Glutamatergic neuron (in vitro differentiated cells): Measurements from ENCODE around the gene ASCL5. TPM values are rescaled to one million over a fixed set of nuclear protein-coding genes. Genes with fewer than 3 reads are reported as not detected.
A peak's percentile ranks its signal among the peaks of the same experiment; 100 is the strongest.

Source experiments
- DNase-seq: peaks from one replicate; pipeline ENCODE4 v3.0.0; 2022
- H3K27ac Mint-ChIP-seq: one replicate; pipeline ENCODE4 v1.8.0; 2020; ENCODE audit warnings: mild to moderate bottlenecking, mixed read lengths, inconsistent platforms; ENCODE audit not compliant: unreplicated experiment
- H3K27me3 Mint-ChIP-seq: one replicate; pipeline ENCODE4 v1.8.0; 2020; ENCODE audit warnings: mild to moderate bottlenecking, moderate library complexity, mixed read lengths, inconsistent platforms; ENCODE audit not compliant: unreplicated experiment
- H3K36me3 Mint-ChIP-seq: one replicate; pipeline ENCODE4 v1.8.0; 2020; ENCODE audit warnings: mild to moderate bottlenecking, mixed read lengths, inconsistent platforms; ENCODE audit not compliant: unreplicated experiment
- H3K4me1 Mint-ChIP-seq: one replicate; pipeline ENCODE4 v1.8.0; 2020; ENCODE audit warnings: mild to moderate bottlenecking, low read depth, mixed read lengths, inconsistent platforms; ENCODE audit not compliant: unreplicated experiment
- H3K4me3 Mint-ChIP-seq: one replicate; pipeline ENCODE4 v1.8.0; 2020; ENCODE audit warnings: mild to moderate bottlenecking, mixed read lengths, inconsistent platforms; ENCODE audit not compliant: unreplicated experiment
- H3K9me3 Mint-ChIP-seq: one replicate; pipeline ENCODE4 v1.8.0; 2020; ENCODE audit warnings: mild to moderate bottlenecking, moderate library complexity, mixed read lengths, inconsistent platforms; ENCODE audit not compliant: unreplicated experiment
- CTCF ChIP-seq: fragments of 200-600 bp; sonication (generic); IDR thresholded peaks from one replicate; pipeline ENCODE4 v1.5.0; 2021; ENCODE audit not compliant: partially characterized antibody, unreplicated experiment
- total RNA-seq: library from RNA; stranded (reverse); fragmentation: NEBNext Ultra II Directional; extraction: Animal tissue kit (Norgen Biotek cat#: 25700); gene quantifications from one replicate; pipeline ENCODE4 v1.2.1, GENCODE V29; 2021; ENCODE audit not compliant: unreplicated experiment

The ASCL5 gene
- total RNA-seq, 1 donor from 2014 or later: not detected

DNA sequence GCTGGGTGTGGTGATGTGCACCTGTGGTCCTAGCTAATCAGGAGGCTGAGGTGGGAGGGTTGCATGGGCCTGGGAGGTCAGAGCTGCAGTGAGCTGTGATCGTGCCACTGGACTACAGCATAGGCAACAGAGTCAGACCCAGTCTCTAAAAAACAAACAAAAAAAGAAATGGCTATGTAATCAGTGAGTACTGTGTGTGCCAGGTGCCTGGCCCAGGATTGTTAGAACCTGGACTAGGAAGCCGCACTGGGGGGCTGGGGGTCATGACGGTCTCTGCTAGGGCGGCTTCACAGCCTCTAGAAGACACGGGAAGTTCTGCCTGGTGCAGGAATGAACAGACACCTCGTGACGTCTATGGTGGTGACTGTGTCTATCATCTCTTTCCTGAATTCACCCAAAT is 18.8 kb upstream of the ASCL5 start:
- Mint-ChIP-seq H3K36me3 (peaks cover 1% of the 10 kb centered on the region), H3K27me3 (peaks cover 4% of the 10 kb centered on the region), H3K9me3 (peaks cover 2% of the 10 kb centered on the region), H3K4me3 (no peak overlapping the region), H3K4me1 (peaks cover 12% of the 10 kb centered on the region), H3K27ac (no peak overlapping the region)
- no peak for DNase-seq
- no peak for TF ChIP-seq CTCF

DNA sequence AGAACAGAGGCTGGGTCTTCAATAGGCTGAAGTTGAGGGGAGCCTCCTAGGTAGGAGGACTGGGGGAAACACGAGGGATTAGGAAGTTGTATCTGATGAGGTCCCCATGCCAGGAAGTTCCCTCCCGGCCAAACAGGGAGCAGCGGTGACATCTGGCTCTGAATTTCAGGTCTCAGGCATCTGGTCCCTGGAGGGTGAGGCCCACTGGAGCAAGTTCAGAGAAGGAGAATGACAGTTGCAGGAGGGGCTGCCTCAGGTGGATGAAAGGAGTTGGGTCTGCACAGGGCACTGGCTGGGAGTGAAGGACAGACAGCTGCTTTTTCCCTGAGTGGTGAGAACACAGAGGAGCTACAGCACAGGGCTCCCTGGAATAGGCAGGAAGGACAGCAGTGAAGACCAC is 18.1 kb upstream of the ASCL5 start:
- no peak for DNase-seq
- peaks cover 15% of the 10 kb centered on the region for H3K4me1 Mint-ChIP-seq
- peaks cover 4% of the 10 kb centered on the region for H3K27me3 Mint-ChIP-seq
- peak overlapping the region; percentile 28 for H3K4me3 Mint-ChIP-seq
- no peak for TF ChIP-seq CTCF
- H3K27ac Mint-ChIP-seq: no peak overlapping the region
- peaks cover 2% of the 10 kb centered on the region for H3K9me3 Mint-ChIP-seq
- no peaks in the 10 kb centered on the region for H3K36me3 Mint-ChIP-seq

DNA sequence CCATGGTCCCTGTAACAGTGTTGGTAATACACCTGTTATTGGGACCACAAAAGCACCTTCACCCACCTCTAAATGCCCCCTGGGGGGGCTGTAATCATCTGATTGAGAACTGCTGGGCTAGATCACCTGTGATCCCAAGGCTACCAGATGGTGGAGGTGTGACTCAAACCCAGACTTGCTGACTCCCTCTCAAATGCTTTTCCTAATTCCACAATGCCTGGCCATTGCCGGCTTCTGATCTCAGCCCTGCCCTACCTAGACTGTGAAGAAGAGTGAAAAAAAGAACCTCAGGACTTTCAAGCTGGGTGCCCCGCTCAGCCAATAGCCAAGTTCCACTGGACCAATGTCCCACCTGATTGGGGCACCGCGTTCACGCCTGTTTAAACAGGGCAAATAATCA is 17.7 kb upstream of the ASCL5 start:
- H3K27ac Mint-ChIP-seq: no peak overlapping the region
- no peaks in the 10 kb centered on the region for H3K36me3 Mint-ChIP-seq
- H3K4me1 Mint-ChIP-seq: peaks cover 19% of the 10 kb centered on the region
- peaks cover 2% of the 10 kb centered on the region for H3K9me3 Mint-ChIP-seq
- no peak for DNase-seq
- peak overlapping the region; percentile 28 for H3K4me3 Mint-ChIP-seq
- no peak for TF ChIP-seq CTCF
- H3K27me3 Mint-ChIP-seq: peaks cover 4% of the 10 kb centered on the region

DNA sequence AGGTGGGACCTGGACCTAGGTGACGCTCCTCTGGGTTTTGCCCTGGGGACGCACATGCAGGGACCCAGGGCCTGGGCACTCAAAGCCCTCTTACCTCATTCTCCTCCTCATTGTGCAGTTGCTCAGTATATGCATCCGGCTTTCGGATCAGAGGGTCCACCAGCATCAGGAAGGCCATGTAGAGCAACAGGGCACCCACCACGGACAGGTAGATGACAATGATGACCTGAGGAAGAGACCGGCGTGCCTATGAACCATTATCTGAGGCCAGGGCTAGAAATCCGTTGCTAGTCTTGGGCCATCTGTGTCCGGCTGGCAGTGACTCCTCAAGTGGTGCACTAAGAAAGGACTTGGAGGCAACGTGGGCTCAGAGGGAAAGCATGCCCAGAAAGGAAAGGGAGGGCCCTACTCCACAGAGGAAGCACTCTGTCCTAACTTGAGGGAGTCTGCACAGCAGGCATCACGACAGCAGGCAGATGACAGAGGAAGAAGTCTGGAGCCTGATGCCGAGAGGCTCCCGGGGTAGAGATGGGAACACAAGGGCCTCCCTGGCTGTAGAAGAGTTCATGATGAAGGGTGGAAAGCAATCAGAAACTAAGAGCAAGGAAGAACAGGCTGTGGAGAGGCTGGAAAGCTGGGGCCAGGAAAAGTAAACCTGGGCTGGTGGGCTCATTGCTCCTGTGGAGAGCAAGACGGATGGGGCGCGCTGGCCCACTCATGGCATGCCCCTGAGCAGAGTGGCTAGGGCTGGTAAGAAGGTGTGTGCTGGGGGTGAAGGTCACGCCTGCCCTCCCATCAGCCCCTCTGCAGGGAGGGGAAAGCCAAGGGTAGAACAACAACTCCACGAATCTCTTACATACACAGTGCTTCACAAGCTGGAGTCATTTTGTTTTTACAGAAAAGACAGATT is 17.0 kb upstream of the ASCL5 start:
- Mint-ChIP-seq H3K27me3 (peaks cover 7% of the 10 kb centered on the region), H3K27ac (no peak overlapping the region), H3K4me1 (peaks cover 24% of the 10 kb centered on the region), H3K36me3 (no peaks in the 10 kb centered on the region), H3K4me3 (no peak overlapping the region), H3K9me3 (peaks cover 2% of the 10 kb centered on the region)
- TF ChIP-seq CTCF: no peak
- DNase-seq: no peak
